Measurements from ENCODE around the gene FOXG1. TPM values are rescaled to one million over a fixed set of nuclear protein-coding genes. Genes with fewer than 3 reads are reported as not detected.
A peak's percentile ranks its signal among the peaks of the same experiment; 100 is the strongest.

Gene FOXG1
- total and polyA plus RNA-seq, 2 donors (not counting 3 experiments of a cell fraction or from before 2014, with no cell fraction given) = not detected

- no peaks in the 10 kb centered on the region for H4K20me1 ChIP-seq (replicated peaks; ENCODE audit: control insufficient read depth, extremely low read depth, insufficient read depth, low read length)
- H3K27me3 ChIP-seq (ENCODE audit: control insufficient read depth in 2 of 2, insufficient read depth in 2 of 2, low read length in 2 of 2) = peaks cover 71 to 87% of the 10 kb centered on the region in 2 experiments
- POLR2A ChIA-PET = no interaction called here
- no peak overlapping the region for H3K9ac ChIP-seq (replicated peaks; ENCODE audit: extremely low read depth, insufficient read depth, low read length)
- CTCF ChIA-PET = interaction anchor here (1.0 to 5.5 kb wide), 9 partner anchors 8 to 1520 kb away, joined by 3 to 34 read pairs (median 3); partner anchors contain the start of gene PRKD1
- H3K9me3 ChIP-seq (replicated peaks; ENCODE audit: control insufficient read depth, insufficient read depth, low read length) = no peaks in the 10 kb centered on the region
- FAIRE-seq (no peak), DNase-seq (ENCODE audit: low read depth, low spot score) (no peak)
- no peaks in the 10 kb centered on the region for H3K36me3 ChIP-seq (ENCODE audit: control insufficient read depth in 2 of 2, extremely low read depth in 1 of 2, insufficient read depth in 2 of 2, low read length in 2 of 2)
- H3K27ac ChIP-seq (ENCODE audit: insufficient read depth, low read depth, low read length) = no peak overlapping the region
- no TSS peak for BruUV-seq (replicated peaks)
- H3K4me1 ChIP-seq (ENCODE audit: control insufficient read depth, extremely low read depth, insufficient read depth, low read length) = peaks cover 7% of the 10 kb centered on the region
- no peak overlapping the region for H3K4me3 ChIP-seq (replicated peaks in 1 of 3; ENCODE audit: insufficient read depth in 1 of 3, low read depth in 1 of 3, low read length in 3 of 3)
- H3K9me1 ChIP-seq (replicated peaks; ENCODE audit: control insufficient read depth, extremely low read depth, insufficient read depth, low read length) = no peaks in the 10 kb centered on the region
- no peak overlapping the region for H3K4me2 ChIP-seq (ENCODE audit: insufficient read depth, low read length)
- H2AFZ ChIP-seq (ENCODE audit: low read depth, low read length) = no peak overlapping the region
- no peaks in the 10 kb centered on the region for H3K79me2 ChIP-seq (ENCODE audit: control insufficient read depth, insufficient read depth, low read length)
- no peak for TF ChIP-seq JUN (IDR thresholded peaks at IDR 0.05; ENCODE audit: borderline replicate concordance, insufficient read depth, insufficient read length, low read depth)
- TF ChIP-seq, protein P1, sequence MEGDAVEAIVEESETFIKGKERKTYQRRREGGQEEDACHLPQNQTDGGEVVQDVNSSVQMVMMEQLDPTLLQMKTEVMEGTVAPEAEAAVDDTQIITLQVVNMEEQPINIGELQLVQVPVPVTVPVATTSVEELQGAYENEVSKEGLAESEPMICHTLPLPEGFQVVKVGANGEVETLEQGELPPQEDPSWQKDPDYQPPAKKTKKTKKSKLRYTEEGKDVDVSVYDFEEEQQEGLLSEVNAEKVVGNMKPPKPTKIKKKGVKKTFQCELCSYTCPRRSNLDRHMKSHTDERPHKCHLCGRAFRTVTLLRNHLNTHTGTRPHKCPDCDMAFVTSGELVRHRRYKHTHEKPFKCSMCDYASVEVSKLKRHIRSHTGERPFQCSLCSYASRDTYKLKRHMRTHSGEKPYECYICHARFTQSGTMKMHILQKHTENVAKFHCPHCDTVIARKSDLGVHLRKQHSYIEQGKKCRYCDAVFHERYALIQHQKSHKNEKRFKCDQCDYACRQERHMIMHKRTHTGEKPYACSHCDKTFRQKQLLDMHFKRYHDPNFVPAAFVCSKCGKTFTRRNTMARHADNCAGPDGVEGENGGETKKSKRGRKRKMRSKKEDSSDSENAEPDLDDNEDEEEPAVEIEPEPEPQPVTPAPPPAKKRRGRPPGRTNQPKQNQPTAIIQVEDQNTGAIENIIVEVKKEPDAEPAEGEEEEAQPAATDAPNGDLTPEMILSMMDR (IDR thresholded peaks at IDR 0.05; ENCODE audit: extremely low read depth in 1 of 2, insufficient read depth in 1 of 2, low read depth in 1 of 2, low read length in 2 of 2) = no peak
- peak; percentile 44 for TF ChIP-seq EZH2 (IDR thresholded peaks at IDR 0.05; ENCODE audit: borderline replicate concordance, low read depth, low read length, severe bottlenecking)
- dilution Hi-C loops (cut with MboI; ENCODE audit: extremely low pct_ligation_motif_present, low sequenced_read_pairs) (no loop called here), intact Hi-C loops (cut with micrococcal nuclease) (loop anchor here (10.0 kb wide), 1 partner anchor 1161 kb away; the partner anchor contains the start of gene PRKD1)
These were observed 2.8 kb upstream of the FOXG1 start for GRCh38 chr14:28763751-28764256.

Data from endothelial cell of umbilical vein (primary cell).